Measurements from ENCODE around the gene BTG1. TPM values are rescaled to one million over a fixed set of nuclear protein-coding genes. Genes with fewer than 3 reads are reported as not detected.

The BTG1 gene
- total and polyA plus RNA-seq, 2 of the 8 experiments (the other 6 are each of a cell fraction or from before 2014, with no cell fraction given) = 17.1 to 32.7 TPM

- TF ChIP-seq CHD7 (IDR thresholded peaks at IDR 0.05; ENCODE audit: insufficient replicate concordance, low read length) = no peak
- no peak for TF ChIP-seq TCF12 (IDR thresholded peaks at IDR 0.05; ENCODE audit: low read depth, low read length)
- no peak for TF ChIP-seq GTF2F1 (IDR thresholded peaks at IDR 0.05; ENCODE audit: borderline replicate concordance, low read depth, low read length)
- TF ChIP-seq SIX5 (IDR thresholded peaks at IDR 0.05; ENCODE audit: low read depth, low read length) = no peak
- no peak for TF ChIP-seq CHD2 (IDR thresholded peaks at IDR 0.05; ENCODE audit: low read length)
- no peak for TF ChIP-seq KDM4A (IDR thresholded peaks at IDR 0.05; ENCODE audit: low read depth, low read length, severe bottlenecking)
- no peak for TF ChIP-seq POU5F1 (IDR thresholded peaks at IDR 0.05; ENCODE audit: low read depth, low read length)
- no peak for TF ChIP-seq ATF3 (IDR thresholded peaks at IDR 0.05; ENCODE audit: insufficient read depth, low read depth, low read length)
- no peak for TF ChIP-seq RNF2 (IDR thresholded peaks at IDR 0.05; ENCODE audit: borderline replicate concordance, low read depth, low read length, missing control alignments, poor library complexity, severe bottlenecking)
- TF ChIP-seq EP300 (IDR thresholded peaks at IDR 0.05; ENCODE audit: borderline replicate concordance in 1 of 2, low read depth in 2 of 2, low read length in 2 of 2) = no peak
- TF ChIP-seq SUZ12 (IDR thresholded peaks at IDR 0.05; ENCODE audit: low read length) = no peak
Measured at GRCh38 chr12:92105676-92106075, 40.0 kb downstream of the BTG1 start (continued).
